ENCODE data around the gene UNC45B.

The UNC45B gene

DNA sequence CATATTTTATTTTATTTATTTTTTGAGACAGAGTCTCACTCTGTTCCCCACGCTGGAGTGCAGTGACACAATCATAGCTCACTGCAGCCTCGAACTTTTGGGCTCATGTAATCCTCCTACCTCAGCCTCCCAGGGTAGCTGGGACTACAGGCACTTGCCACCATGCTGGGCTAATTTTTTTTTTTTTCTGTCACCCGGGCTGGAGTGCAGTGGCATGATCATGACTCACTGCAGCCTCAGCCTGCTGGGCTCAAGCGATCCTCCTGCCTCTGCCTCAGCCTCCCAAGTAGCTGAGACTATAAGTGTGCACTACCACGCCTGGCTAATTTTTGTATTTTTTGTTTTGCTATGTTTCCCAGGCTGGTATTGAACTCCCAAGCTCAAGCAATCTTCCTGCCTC, 17.1 kb downstream of the UNC45B start:
- peaks cover 32% of the 10 kb centered on the region for H3K27me3 Mint-ChIP-seq (ENCODE audit: low read depth, poor library complexity)
- no peak overlapping the region for H3K27ac Mint-ChIP-seq
- H3K9me3 Mint-ChIP-seq: no peaks in the 10 kb centered on the region
- TF ChIP-seq, protein P1, sequence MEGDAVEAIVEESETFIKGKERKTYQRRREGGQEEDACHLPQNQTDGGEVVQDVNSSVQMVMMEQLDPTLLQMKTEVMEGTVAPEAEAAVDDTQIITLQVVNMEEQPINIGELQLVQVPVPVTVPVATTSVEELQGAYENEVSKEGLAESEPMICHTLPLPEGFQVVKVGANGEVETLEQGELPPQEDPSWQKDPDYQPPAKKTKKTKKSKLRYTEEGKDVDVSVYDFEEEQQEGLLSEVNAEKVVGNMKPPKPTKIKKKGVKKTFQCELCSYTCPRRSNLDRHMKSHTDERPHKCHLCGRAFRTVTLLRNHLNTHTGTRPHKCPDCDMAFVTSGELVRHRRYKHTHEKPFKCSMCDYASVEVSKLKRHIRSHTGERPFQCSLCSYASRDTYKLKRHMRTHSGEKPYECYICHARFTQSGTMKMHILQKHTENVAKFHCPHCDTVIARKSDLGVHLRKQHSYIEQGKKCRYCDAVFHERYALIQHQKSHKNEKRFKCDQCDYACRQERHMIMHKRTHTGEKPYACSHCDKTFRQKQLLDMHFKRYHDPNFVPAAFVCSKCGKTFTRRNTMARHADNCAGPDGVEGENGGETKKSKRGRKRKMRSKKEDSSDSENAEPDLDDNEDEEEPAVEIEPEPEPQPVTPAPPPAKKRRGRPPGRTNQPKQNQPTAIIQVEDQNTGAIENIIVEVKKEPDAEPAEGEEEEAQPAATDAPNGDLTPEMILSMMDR (IDR thresholded peaks at IDR 0.05): no peak
- H3K36me3 Mint-ChIP-seq (ENCODE audit: low read depth): no peaks in the 10 kb centered on the region
- H3K4me3 Mint-ChIP-seq: no peak overlapping the region
- DNase-seq: no peak
- H3K4me1 Mint-ChIP-seq: no peaks in the 10 kb centered on the region

DNA sequence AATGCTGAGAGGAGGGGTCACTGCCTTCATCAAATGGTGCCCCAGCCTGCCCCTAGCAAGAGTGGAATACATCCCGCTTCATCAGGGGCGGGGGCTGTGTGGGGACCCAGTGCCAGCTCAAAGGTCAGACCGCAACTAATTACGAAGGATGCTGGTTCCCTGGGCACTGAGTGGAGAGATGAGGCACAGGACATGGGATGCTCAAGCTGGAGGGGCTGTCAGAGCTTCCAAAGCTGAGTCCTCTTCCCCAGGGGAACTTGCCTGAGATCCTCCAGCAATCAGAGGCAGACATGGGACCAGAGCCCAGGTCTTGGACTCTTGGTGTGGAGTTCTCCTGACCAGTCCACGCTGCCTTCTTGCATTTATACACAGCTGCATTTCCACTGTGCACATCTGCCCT, 18.9 kb downstream of the UNC45B start:
- Mint-ChIP-seq H3K4me3 (no peak overlapping the region), H3K27ac (no peak overlapping the region), H3K27me3 (ENCODE audit: low read depth, poor library complexity) (peaks cover 21% of the 10 kb centered on the region), H3K36me3 (ENCODE audit: low read depth) (no peaks in the 10 kb centered on the region), H3K4me1 (no peaks in the 10 kb centered on the region), H3K9me3 (no peaks in the 10 kb centered on the region)
- no peak for DNase-seq
- TF ChIP-seq, protein P1 (IDR thresholded peaks at IDR 0.05): no peak

DNA sequence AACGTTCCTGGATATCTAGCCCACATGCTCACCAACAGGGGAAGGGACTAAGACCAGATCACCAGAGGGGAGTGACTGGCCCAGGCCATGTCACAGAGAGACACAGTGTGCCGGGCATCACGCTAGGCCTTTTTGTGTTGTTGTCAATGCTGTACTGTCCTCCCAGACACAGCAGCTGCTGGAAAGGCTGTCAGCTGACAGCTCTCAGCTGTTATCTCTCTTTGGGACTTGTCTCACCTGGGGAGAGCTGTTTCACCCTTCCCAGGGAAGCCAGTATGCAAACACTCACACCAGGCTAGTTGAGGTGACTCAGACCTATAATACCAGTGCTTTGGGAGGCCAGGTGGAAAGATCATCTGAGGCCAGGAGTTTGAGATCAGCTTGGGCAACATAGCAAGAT, 19.4 kb downstream of the UNC45B start:
- H3K9me3 Mint-ChIP-seq: no peaks in the 10 kb centered on the region
- H3K27ac Mint-ChIP-seq: no peak overlapping the region
- H3K36me3 Mint-ChIP-seq (ENCODE audit: low read depth): no peaks in the 10 kb centered on the region
- no peaks in the 10 kb centered on the region for H3K4me1 Mint-ChIP-seq
- H3K27me3 Mint-ChIP-seq (ENCODE audit: low read depth, poor library complexity): peaks cover 21% of the 10 kb centered on the region
- no peak overlapping the region for H3K4me3 Mint-ChIP-seq
- TF ChIP-seq, protein P1 (IDR thresholded peaks at IDR 0.05): no peak
- no peak for DNase-seq

DNA sequence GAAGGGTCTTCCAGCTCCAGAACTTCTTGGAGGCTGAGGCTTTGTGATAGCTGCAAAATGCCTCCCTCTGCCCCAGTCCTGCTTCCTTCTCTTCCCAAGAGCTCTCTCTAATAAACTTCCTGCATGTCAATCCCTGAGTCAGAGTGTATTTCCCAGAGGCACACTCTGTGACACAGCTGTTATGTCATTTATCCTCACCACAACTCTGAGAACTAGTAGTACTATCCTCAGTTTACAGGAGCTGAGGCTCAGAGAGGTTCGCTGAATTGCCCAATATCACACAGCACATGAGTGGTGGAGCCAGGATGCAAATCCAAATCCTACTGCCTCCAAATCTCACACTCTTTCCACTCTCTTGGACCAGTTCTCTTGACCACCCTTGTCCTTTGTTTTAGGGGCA, 20.0 kb downstream of the UNC45B start:
- DNase-seq: no peak
- no peaks in the 10 kb centered on the region for H3K4me1 Mint-ChIP-seq
- TF ChIP-seq, protein P1 (IDR thresholded peaks at IDR 0.05): no peak
- no peaks in the 10 kb centered on the region for H3K9me3 Mint-ChIP-seq
- no peak overlapping the region for H3K4me3 Mint-ChIP-seq
- no peaks in the 10 kb centered on the region for H3K36me3 Mint-ChIP-seq (ENCODE audit: low read depth)
- no peak overlapping the region for H3K27ac Mint-ChIP-seq
- H3K27me3 Mint-ChIP-seq (ENCODE audit: low read depth, poor library complexity): peaks cover 21% of the 10 kb centered on the region

DNA sequence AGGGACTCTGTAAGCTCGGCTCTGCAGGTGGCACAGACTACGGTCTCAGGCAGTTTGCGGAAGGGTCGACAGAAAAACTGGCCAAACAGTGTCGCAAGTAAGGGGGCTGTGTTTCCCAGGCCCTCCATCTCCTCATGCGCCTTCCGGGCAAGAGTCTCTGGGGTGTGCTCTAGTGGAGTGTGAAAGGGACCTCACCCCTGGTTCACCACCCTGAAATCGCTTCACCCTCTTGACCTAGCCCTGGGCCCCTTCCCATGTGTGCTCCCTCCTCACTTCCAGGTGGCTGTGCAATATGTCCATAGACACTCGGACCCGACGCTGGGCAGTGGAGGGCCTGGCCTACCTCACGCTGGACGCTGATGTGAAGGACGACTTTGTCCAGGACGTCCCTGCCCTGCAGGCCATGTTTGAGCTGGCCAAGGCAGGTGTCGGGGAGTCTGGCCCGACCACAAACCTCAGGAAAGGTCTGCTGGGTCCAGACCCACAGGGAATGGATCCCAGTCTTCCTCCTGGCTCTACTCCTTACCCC, 22.3 kb downstream of the UNC45B start:
- Mint-ChIP-seq H3K9me3 (no peaks in the 10 kb centered on the region), H3K4me1 (no peaks in the 10 kb centered on the region), H3K27ac (no peak overlapping the region), H3K4me3 (no peak overlapping the region), H3K27me3 (ENCODE audit: low read depth, poor library complexity) (peaks cover 25% of the 10 kb centered on the region), H3K36me3 (ENCODE audit: low read depth) (no peaks in the 10 kb centered on the region)
- DNase-seq: no peak
- TF ChIP-seq, protein P1 (IDR thresholded peaks at IDR 0.05): no peak

DNA sequence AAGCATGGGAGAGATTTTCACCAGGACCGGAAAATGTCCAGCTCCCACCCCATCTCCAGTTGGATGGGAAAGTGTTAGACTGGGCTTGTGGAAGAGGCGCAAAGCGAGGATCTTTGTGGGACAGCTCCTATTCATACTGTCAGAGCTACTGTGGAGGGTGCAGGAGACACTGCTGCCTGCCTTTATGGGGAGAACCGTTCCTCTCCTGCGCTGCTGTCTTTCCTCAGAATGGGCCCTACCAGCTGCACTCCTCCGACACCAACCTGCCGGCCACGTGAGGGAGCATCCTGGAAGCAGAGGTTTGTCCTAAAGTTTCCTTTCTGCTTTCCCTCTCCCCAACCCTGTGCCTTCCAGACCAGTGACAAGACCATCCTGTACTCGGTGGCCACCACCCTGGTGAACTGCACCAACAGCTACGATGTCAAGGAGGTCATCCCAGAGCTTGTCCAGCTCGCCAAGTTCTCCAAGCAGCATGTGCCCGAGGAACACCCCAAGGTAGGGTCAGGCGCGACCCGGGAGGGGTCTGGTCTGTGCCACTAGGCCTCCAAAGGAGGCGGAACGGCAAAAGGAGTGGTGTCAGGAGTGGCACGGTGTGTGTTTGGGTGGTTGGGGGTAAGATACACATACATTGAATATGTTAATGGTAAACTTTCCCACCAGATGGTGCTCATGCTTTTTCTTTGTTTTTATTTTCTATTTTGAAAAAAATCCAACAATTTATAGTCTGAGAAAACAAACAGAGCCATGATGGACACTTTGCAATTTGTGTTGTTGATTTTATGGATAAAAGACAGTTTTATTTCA, 23.6 kb downstream of the UNC45B start:
- H3K36me3 Mint-ChIP-seq (ENCODE audit: low read depth): no peaks in the 10 kb centered on the region
- no peak for DNase-seq
- no peaks in the 10 kb centered on the region for H3K9me3 Mint-ChIP-seq
- H3K27me3 Mint-ChIP-seq (ENCODE audit: low read depth, poor library complexity): peaks cover 31% of the 10 kb centered on the region
- TF ChIP-seq, protein P1 (IDR thresholded peaks at IDR 0.05): no peak
- no peak overlapping the region for H3K4me3 Mint-ChIP-seq
- no peaks in the 10 kb centered on the region for H3K4me1 Mint-ChIP-seq
- H3K27ac Mint-ChIP-seq: no peak overlapping the region
